GM10847 (cell line): Measurements from ENCODE around the gene EPS8L1.
A peak's percentile ranks its signal among the peaks of the same experiment; 100 is the strongest.

ENCODE experiments used
- POLR2A ChIP-seq: IDR thresholded peaks from 2 replicates; pipeline ENCODE4 v1.6.1; 2011; ENCODE audit not compliant: insufficient read length; ENCODE audit errors: extremely low read depth

EPS8L1 gene

DNA sequence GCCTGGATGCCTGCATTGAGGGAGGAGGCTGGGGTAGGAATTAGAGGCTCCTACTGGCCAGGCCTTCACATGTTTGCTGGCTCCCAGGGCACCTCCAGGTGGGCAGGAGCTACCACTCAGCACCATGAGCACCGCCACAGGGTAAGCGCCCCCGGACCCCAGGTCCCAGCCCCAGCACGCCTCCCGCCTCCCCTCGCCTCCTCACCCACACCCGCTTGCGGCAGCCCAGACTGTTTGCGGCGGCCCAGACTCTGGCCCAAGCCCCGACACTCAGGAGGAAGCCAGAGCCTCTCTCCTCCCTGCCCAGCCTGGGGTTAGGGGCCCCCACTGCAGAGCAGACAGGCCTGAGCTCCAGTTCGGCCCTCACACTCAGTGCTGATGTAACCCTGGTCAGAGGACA lies 652 bp downstream of the EPS8L1 start:
- no peak for TF ChIP-seq POLR2A

DNA sequence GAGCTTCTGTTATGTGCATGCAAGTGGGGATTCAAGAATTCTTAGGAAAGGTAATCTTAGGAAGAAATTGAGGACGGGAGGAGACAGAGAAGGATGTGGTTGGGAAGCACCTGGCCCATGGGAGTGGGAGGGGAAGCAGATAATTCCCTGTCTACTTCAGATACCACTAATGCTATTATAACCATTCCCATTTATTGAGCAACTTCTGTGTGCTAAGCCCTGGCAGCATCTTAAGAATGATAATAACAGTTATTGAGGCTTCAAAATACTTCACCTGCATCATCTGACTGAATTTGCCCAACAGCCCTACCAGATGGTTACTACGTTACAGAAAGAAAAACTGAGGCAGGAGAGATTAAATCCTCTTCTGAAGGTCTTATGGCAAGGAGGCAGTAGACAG lies 1.4 kb downstream of the EPS8L1 start:
- TF ChIP-seq POLR2A: no peak

DNA sequence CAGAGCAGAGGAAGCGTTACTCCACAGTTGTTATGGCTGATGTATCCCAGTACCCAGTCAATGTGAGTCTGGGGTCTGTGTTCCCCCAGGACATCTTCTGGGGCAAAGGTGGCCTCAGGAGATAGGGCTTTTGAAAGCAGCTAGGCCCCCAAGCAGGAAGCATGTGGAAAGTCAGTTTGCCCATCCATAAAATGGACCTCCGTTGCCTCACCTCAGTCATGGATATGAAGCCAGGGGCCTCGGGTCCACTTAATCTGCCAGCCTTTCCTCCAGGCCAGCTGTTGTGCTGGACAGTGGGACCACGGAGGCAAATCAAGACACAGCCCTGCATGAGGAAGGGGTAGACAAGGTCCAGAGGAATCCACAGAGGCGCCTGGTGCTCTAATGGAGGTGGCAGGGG lies 3.3 kb downstream of the EPS8L1 start:
- TF ChIP-seq POLR2A: no peak

DNA sequence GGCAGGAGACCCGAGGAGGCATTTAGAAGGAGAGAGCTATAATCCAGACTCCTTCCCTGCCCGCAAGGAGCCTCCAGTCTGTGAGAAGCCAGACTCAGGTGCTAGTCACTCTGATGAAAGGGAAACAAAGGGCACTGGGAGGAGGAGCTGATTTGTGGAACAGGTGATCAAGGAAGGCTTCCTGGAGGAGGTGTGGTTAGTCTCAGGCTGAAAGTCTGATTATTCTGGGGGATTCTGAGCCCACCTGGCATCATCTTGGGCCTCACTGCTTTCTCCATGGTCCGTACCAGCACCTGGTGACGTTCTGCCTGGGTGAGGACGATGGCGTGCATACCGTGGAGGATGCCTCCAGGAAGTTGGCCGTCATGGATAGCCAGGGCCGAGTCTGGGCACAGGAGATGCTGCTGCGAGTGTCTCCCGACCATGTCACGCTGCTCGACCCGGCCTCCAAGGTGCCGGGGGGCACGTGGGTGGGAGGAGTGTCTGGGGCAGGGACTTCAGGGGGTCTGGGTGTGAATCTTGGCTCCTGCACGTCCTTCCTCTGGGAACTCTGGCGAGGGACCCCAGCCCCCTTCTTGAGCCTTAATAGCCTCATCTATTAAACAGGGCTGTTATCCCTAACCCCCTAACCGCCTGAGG lies 3.9 kb downstream of the EPS8L1 start:
- no peak for TF ChIP-seq POLR2A

DNA sequence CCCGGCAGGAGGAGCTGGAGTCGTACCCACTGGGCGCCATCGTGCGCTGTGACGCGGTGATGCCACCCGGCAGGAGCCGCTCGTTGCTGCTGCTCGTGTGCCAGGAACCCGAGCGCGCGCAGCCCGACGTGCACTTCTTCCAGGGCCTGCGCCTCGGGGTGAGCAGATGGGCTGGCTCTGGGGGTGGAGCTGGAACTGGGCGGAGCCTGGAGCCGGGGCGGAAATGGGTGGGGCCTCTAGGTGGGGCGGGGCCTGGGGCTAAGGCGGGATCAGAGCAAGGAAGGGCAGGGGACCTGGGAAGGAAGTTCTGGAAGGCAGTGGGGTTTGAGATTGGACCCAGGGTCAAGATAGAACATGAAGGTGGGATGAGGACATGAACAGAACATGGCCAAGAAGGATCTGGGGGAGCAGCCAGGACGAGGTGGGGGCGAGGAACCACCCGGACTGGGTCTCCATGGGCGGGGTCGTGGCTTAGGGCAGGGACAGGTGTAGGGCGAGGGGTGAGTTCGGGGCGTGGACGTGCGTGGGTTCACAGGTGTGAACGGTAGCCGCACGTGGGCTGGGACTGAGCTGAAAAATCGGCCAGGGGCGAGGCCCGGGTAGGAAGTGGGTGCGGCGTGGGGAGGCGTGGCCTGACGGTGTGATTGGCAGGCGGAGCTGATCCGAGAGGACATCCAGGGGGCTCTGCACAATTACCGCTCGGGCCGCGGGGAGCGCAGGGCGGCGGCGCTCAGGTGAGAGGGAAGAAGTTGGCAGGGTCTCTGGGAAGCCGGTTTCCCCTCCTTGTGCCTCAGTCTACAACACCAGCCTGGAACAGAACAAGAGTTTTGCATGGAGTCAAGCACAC lies 4.7 kb downstream of the EPS8L1 start:
- TF ChIP-seq POLR2A: no peak

DNA sequence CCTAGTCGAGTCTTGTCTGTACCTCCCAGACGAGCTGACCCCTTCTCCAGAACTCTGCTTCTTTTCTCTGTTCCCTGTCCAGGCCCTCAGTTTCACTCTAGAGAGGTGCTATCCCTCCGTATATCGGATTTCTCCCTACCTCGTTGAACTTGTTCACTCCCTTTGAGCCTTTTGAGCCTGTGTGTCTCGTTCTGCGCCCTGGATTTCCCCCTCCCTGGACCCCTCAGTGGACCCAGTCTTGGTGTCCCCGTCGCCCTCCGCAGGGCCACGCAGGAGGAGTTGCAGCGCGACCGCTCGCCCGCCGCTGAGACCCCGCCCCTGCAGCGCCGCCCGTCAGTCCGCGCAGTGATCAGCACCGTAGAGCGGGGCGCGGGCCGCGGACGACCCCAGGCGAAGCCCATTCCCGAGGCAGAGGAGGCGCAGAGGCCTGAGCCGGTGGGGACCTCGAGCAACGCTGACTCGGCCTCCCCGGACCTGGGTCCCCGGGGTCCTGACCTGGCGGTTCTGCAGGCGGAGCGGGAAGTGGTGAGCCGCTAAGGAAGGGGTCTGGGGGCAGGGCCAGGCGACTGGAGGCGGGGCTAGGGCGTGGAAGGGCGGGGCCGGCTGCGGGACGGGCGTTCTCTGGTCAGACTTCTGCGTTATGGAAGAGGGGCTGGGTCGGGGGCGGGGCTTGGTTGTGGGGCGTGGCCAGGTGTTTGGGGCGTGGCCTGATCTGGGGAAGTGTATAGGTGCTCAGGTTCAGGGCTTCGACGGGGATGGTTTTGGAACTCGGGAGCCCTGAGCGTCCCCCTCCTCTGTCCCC lies 5.5 kb downstream of the EPS8L1 start:
- TF ChIP-seq POLR2A: peak; percentile 25

DNA sequence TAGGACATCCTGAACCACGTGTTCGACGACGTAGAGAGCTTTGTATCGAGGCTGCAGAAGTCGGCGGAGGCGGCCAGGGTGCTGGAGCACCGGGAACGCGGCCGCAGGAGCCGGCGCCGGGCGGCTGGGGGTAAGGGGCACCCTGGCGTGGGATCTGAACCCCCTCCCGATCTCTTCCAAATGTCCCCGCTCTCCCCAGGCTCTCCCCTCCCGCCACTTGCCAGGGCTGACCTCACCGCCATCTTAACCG lies 6.0 kb downstream of the EPS8L1 start:
- TF ChIP-seq POLR2A: no peak

DNA sequence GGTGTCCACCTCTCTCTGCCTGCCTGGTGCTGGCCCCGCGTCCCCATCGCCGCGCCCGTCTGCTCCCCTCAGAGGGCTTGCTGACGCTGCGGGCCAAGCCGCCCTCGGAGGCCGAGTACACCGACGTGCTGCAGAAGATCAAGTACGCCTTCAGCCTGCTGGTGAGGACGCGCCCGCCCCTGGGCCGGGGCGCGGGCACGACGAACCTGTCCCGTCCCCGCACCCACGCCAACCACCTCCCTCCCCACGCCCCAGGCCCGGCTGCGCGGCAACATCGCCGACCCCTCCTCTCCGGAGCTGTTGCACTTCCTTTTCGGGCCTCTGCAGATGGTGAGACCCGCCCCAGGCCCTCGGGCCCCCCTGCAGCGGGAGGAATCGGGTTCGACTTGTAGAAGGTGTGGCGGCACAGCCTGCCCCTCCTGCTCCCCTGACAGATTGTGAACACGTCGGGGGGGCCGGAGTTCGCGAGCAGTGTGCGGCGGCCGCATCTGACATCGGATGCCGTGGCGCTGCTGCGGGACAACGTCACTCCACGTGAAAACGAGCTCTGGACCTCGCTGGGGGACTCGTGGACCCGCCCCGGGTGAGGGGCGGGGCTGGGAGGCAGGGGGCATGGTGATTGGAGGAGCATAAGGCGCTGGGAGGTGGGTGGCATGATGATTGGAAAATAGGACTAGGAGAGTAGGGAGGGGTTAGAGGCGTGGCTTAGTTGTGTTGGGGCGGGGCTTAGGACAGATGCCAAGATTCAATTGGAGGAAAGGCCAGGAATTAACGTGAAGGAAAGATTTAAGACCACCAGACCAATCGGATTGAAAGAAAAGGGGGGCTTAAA lies 6.6 kb downstream of the EPS8L1 start:
- TF ChIP-seq POLR2A: no peak

DNA sequence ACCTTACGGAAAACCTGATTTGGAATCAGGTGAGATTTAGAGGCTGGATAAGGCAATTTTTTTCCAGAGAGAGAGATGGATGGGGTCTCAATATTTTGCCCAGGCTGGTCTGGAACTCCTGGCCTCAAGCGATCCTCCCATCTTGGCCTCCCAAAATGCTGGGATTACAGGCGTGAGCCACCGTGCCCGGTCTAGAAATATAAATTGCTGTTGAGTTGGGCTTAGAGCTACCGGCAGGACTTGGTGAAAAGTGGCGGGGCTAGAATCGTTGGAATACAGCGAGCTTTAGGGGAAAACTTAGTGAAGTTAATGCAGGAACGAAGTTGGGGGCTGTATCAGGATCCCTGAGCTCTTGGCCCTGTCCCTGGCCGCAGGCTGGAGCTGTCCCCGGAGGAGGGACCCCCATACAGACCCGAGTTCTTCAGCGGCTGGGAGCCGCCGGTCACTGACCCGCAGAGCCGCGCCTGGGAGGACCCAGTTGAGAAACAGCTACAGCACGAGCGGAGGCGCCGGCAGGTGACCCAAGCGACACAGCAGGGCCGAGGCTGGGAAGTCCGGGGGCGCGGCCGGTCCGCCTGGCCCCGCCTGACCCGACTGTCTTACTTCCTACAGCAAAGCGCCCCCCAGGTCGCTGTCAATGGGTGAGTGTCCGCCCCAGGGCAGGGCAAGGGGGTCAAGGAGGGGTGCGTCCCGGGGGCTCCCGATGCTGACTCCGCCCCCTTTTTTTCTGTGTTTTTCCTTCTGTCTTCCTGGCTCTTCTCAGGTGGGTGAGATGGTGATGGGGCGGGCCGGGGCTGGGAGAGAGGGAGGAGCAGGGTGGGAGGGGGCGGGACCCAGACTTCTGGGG lies 7.6 kb downstream of the EPS8L1 start:
- no peak for TF ChIP-seq POLR2A

DNA sequence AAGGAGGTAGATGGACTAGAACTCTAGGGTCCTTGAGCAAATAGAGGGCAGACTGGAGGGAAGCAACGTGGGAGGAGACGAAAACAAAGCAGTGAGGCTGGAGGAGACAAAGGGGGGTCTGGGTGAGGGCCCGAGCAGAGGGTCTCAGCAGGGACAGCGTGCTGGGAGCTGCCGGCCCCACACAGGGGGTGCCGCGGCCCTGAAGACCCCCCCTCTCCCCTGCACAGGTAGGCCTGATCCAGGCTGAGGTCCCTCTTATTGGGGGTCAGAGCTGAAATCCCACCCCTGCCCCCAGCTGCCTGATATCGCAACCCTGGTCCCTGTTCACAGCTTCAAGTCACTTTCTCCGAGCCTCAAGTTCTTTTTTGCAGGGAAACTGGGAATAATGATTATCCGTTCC lies 8.7 kb downstream of the EPS8L1 start:
- TF ChIP-seq POLR2A: no peak

DNA sequence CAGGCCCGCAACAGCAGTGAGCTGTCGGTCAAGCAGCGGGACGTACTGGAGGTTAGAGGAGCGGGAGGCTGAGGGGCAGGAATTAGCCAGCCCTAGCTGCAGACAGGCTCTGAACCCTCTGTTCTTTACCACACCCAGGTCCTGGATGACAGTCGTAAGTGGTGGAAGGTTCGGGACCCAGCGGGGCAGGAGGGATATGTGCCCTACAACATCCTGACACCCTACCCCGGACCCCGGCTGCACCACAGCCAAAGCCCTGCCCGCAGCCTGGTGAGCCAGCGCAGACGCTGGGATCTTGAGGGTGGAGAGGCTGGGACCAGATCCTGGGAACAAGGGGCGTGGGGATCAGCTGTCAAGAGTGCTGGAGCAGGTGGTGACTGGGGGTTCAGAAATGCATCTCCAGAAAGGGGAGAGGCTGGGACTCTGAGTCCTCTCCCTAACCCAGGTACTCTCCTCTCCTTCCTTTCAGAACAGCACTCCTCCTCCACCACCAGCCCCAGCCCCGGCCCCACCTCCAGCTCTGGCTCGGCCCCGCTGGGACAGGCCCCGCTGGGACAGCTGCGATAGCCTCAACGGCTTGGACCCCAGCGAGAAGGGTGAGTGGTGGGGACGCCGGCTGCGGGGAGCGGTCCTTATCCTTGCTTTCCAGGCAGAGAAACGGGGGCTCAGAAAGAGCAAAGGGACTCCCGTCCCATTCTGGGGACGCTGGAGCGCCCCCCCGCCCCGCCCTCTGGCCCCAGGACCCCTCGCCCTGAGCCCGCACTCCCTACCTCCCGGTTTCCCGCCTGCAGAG lies 10.4 kb downstream of the EPS8L1 start:
- TF ChIP-seq POLR2A: no peak

DNA sequence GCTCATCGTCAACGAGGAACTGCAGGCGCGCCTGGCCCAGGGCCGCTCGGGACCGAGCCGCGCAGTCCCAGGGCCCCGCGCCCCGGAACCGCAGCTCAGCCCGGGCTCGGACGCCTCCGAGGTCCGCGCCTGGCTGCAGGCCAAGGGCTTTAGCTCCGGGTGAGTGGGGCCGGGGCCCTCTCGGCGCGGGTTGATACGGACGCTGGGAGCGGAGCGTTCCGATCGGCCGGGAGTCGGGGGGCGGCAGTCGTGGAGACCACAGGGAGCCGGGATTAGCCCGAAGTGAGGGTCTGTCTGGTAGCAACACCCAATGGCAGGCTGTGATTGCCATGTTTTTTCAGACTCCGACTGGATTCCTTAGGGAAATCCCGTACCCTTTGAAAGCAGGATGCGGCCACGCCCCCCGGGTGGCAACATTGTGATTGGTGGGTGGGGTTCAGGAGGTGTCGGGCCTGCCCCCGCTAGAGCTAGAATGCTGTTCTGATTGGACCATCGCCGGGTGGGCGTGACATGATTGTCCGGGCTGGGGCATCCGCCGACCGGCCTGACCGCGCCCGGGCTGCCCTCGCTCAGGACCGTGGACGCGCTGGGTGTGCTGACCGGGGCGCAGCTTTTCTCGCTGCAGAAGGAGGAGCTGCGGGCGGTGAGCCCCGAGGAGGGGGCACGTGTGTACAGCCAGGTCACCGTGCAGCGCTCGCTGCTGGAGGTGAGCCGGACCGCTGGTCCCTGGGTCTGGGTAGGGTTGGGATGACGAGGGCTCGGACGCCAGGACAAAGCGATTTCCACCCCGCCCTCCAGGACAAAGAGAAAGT lies 11.3 kb downstream of the EPS8L1 start:
- TF ChIP-seq POLR2A: no peak

DNA sequence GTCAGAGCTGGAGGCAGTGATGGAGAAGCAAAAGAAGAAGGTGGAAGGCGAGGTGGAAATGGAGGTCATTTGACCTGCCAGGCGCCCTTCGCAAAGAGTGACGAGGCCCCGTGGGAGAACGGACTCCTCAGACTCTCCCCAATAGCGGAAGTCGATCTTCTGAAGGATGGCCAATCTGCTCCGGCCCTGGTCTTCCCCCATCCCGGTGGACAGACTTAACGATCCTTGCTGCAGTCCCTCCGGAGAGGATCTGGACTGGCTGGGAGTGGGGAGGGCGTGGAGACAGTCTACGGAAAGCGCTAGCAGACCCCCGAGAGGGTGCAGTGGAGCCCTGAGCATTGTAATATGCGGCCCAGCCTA lies 11.9 kb downstream of the EPS8L1 start:
- no peak for TF ChIP-seq POLR2A

DNA sequence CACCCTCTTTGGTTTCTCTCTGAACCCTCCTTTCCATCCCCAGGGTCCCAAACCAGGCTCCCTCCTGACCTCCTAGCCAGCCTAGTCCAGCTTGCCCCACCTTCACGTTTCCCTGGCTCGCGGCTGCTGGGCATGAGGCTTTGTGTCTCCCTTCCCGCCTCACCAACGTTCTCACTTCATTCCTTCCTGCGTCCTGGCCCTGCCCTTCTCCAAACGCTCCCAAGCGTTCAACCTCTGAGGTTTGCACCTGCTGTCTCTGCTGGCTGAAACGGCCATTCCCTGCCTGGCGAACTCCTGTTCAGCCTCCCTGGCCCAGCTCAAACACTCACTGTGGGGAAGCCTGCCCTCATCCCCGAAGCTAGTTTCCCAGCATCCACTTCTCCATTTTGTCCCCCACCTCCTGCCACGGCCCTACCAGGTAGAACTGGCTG lies 12.4 kb downstream of the EPS8L1 start:
- TF ChIP-seq POLR2A: no peak
